Activated naive CD4-positive, alpha-beta T cell treated with anti-CD3 and anti-CD28 coated beads for 36 hours (primary cell): ENCODE measurements around the gene RELN. TPM values are rescaled to one million over a fixed set of nuclear protein-coding genes. Genes with fewer than 3 reads are reported as not detected.
"Not testable (repeated sequence)": the region's sequence is repeated elsewhere in the genome, so short reads cannot be mapped to it uniquely, and the experiment has no call there.

Experiments
- CTCF ChIA-PET: fragments of 350-600 bp; sonication (Branson Sonifier 250); formaldehyde crosslinking; loops from one replicate; lab custom pipeline; 2021; ENCODE audit warnings: antibody characterized with exemption; lab: Charles Lee
- DNase-seq: peaks from one replicate; pipeline ENCODE4 v3.0.0-alpha.2; 2020
- H3K27ac Mint-ChIP-seq: one replicate; pipeline ENCODE4 v1.8.0; 2021; ENCODE audit warnings: mild to moderate bottlenecking, mixed read lengths
- H3K27me3 Mint-ChIP-seq: one replicate; pipeline ENCODE4 v1.8.0; 2021; ENCODE audit warnings: low read depth, mixed read lengths
- H3K36me3 Mint-ChIP-seq: one replicate; pipeline ENCODE4 v1.8.0; 2021; ENCODE audit warnings: low read depth, mixed read lengths
- H3K4me1 Mint-ChIP-seq: one replicate; pipeline ENCODE4 v1.8.0; 2021; ENCODE audit warnings: low read depth, mixed read lengths
- H3K4me3 Mint-ChIP-seq: one replicate; pipeline ENCODE4 v1.8.0; 2021; ENCODE audit warnings: mild to moderate bottlenecking, moderate library complexity, mixed read lengths
- H3K9me3 Mint-ChIP-seq: one replicate; pipeline ENCODE4 v1.8.0; 2021; ENCODE audit warnings: mixed read lengths
- intact Hi-C: fragments of 100-400 bp; cut with micrococcal nuclease; formaldehyde crosslinking; loops from one replicate; pipeline ENCODE4 v1.15.1; 2023
- total RNA-seq, 2 experiments: library from RNA; stranded (reverse); gene quantifications; one replicate each; pipeline ENCODE4 v1.2.3, GENCODE V29; 2021

RELN gene
- total RNA-seq, 2 experiments from 2014 or later: not detected

- CTCF ChIA-PET: no interaction called here
- DNase-seq: no peak
- H3K9me3 Mint-ChIP-seq: no peaks in the 10 kb centered on the region
- peaks cover 2% of the 10 kb centered on the region for H3K27me3 Mint-ChIP-seq
- H3K27ac Mint-ChIP-seq: no peak overlapping the region
- intact Hi-C loops: no loop called here
- H3K4me1 Mint-ChIP-seq: no peaks in the 10 kb centered on the region
- no peak overlapping the region for H3K4me3 Mint-ChIP-seq
- no peaks in the 10 kb centered on the region for H3K36me3 Mint-ChIP-seq
Observed at GRCh38 chr7:103833401-103833800, 156.1 kb downstream of the RELN start.

DNA sequence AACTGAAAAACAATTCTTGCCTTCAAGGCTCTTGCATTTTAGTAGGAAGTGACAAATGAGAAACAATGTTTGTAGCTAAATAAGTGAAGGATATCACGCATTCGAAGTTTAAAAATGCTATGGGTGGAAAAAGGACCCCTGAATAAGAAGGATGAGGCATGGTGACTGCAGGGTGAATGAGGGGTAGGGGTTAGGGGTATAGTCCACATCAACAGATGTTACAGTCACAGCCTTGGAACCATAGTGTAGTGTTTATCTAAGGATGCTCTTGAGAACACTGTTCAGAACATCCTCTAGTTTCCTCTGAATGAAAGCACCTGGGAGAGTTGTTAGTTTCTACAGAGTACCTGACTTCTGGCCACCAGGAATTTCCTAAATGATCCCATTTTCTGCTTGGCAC, 157.0 kb downstream of the RELN start:
- H3K27ac Mint-ChIP-seq: no peak overlapping the region
- H3K4me3 Mint-ChIP-seq: no peak overlapping the region
- no peaks in the 10 kb centered on the region for H3K36me3 Mint-ChIP-seq
- H3K4me1 Mint-ChIP-seq: no peaks in the 10 kb centered on the region
- no peak for DNase-seq
- CTCF ChIA-PET: no interaction called here
- H3K27me3 Mint-ChIP-seq: peaks cover 6% of the 10 kb centered on the region
- intact Hi-C loops: no loop called here
- H3K9me3 Mint-ChIP-seq: no peaks in the 10 kb centered on the region

GRCh38 chr7:103824251-103824650, 165.2 kb downstream of the RELN start:
- Mint-ChIP-seq H3K36me3 (no peaks in the 10 kb centered on the region), H3K4me3 (no peak overlapping the region), H3K9me3 (no peaks in the 10 kb centered on the region), H3K27me3 (peaks cover 6% of the 10 kb centered on the region), H3K4me1 (no peaks in the 10 kb centered on the region), H3K27ac (no peak overlapping the region)
- intact Hi-C loops: no loop called here
- no peak for DNase-seq
- CTCF ChIA-PET: no interaction called here

DNA sequence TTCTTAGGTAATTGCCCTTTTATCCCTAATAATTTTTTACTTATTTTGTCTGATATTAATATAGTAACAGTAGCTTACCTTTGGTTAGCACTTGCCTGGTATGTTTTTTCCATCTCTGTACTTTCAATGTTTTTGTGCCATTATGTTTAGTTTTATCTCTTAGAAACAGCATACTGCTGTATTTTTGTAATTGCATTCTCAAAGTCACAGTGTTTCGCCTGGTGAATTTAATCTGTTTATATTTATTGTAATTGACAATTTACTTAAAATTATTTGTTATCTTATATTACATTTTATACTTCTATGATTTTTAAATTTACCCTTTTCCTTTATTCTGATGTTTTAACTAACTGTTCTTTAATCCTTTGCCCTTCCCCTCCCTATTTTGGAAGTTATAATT, 166.4 kb downstream of the RELN start:
- intact Hi-C loops: no loop called here
- Mint-ChIP-seq H3K27me3 (peaks cover 3% of the 10 kb centered on the region), H3K36me3 (no peaks in the 10 kb centered on the region), H3K27ac (no peak overlapping the region), H3K4me3 (no peak overlapping the region), H3K9me3 (no peaks in the 10 kb centered on the region), H3K4me1 (no peaks in the 10 kb centered on the region)
- no peak for DNase-seq
- CTCF ChIA-PET: no interaction called here

DNA sequence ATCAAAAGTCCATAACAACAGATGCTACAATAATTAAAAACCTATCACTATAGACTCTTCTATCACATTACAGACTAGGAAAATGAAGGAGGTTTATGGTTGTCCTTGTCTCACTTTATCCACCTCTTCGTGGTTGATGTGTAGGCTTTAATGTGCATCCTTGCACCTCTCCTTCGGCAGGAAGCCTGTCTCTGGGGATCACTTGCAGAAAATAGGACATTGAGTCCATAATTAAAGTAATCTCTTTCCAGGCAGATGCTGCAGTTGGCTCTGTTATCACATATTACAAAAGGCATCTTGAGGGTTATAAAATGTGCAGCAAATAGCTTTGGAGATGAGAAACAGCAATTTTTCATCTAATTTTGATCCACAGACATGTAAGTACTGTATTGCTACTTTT, 168.4 kb downstream of the RELN start:
- H3K4me3 Mint-ChIP-seq: no peak overlapping the region
- no peak for DNase-seq
- no peak overlapping the region for H3K27ac Mint-ChIP-seq
- no peaks in the 10 kb centered on the region for H3K36me3 Mint-ChIP-seq
- peaks cover 3% of the 10 kb centered on the region for H3K27me3 Mint-ChIP-seq
- no peaks in the 10 kb centered on the region for H3K9me3 Mint-ChIP-seq
- CTCF ChIA-PET: no interaction called here
- no peaks in the 10 kb centered on the region for H3K4me1 Mint-ChIP-seq
- intact Hi-C loops: no loop called here

DNA sequence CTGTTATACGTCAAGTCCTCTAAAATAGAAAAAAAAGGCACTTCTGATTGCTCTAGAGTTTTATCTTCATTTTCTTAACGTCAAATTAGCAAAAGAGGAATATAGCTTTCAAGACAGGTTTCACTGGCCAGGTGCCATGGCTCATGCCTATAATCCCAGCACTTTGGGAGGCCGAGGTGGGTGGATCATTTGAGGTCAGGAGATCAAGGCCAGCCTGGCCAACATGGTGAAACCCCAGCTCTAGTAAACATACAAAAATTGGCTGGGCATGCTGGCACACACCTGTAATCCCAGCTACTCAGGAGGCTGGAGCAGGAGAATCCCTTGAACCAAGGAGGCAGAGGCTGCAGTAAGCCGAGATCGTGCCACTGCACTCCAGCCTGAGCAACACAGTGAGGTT, 173.5 kb downstream of the RELN start:
- H3K27me3 Mint-ChIP-seq, H3K9me3 Mint-ChIP-seq, H3K36me3 Mint-ChIP-seq, H3K4me3 Mint-ChIP-seq, DNase-seq, CTCF ChIA-PET, H3K27ac Mint-ChIP-seq, intact Hi-C loops: not testable (repeated sequence)
- H3K4me1 Mint-ChIP-seq: peaks cover 20% of the 10 kb centered on the region

GRCh38 chr7:103813970-103814369, 175.5 kb downstream of the RELN start:
- H3K9me3 Mint-ChIP-seq: no peaks in the 10 kb centered on the region
- intact Hi-C loops: no loop called here
- no peak overlapping the region for H3K27ac Mint-ChIP-seq
- peaks cover 33% of the 10 kb centered on the region for H3K4me1 Mint-ChIP-seq
- peaks cover 3% of the 10 kb centered on the region for H3K27me3 Mint-ChIP-seq
- H3K4me3 Mint-ChIP-seq: no peak overlapping the region
- no peak for DNase-seq
- H3K36me3 Mint-ChIP-seq: no peaks in the 10 kb centered on the region
- CTCF ChIA-PET: interaction anchor here (0.7 kb wide), 1 partner anchor 475 kb away, joined by 3 read pairs; no protein-coding TSS in a partner anchor

DNA sequence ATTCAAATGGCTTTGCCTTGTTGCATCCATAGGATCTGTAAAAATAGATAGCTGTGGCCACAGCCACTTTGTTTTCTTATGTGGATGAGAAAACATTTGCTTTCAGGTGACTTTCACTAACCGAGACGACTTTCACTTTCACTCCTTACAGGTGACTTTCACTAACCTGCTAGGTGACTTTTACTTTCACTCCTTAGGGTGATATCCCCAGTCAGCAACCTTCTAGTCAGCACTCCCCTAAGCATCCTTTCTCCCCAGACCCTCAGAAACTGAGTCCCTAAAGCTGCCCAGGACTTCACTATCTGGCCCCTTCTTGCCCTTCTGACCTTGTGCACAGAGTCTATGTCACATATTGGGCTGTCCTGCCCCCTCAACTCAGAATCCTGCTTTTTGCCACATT, 177.5 kb downstream of the RELN start:
- Mint-ChIP-seq H3K4me1 (peaks cover 33% of the 10 kb centered on the region), H3K27me3 (peaks cover 3% of the 10 kb centered on the region), H3K9me3 (no peaks in the 10 kb centered on the region), H3K27ac (no peak overlapping the region), H3K36me3 (no peaks in the 10 kb centered on the region), H3K4me3 (no peak overlapping the region)
- peak; percentile 16 for DNase-seq
- intact Hi-C loops: no loop called here
- CTCF ChIA-PET: no interaction called here

GRCh38 chr7:103811290-103811689, 178.2 kb downstream of the RELN start:
- intact Hi-C loops: no loop called here
- H3K36me3 Mint-ChIP-seq: no peaks in the 10 kb centered on the region
- DNase-seq: no peak
- no peaks in the 10 kb centered on the region for H3K9me3 Mint-ChIP-seq
- no peak overlapping the region for H3K4me3 Mint-ChIP-seq
- CTCF ChIA-PET: no interaction called here
- no peaks in the 10 kb centered on the region for H3K27me3 Mint-ChIP-seq
- H3K4me1 Mint-ChIP-seq: peaks cover 33% of the 10 kb centered on the region
- H3K27ac Mint-ChIP-seq: no peak overlapping the region

DNA sequence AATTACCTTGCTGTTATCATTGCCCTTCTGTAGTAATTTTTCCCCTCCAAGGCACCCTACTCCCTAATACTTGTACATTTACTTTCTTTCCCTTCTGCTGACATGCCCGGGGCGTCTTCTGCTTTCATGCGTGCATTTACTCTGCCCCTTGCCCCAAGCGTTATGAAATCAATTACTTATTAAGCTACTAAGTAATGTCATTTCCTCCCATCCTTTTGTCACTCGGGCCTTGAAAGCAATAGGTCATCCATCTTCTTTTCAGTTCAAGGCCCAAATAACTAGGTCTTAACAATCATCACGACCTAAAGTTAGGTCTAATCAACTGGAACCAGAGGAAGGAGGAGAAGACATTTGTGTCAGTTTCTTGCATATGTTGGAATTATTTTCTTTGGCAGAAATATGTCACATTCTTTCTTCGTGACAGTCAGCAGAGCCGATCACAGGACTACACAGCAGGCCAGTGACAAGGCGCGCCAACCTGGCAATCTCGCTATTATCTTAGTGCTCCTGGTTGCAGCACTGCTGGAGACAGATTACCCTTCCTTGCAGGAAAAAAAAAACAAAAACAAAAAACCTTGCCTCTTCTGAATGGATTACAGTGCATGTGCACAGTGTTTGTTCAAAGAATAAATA, 179.2 kb downstream of the RELN start:
- CTCF ChIA-PET: no interaction called here
- Mint-ChIP-seq H3K27ac (no peak overlapping the region), H3K9me3 (no peaks in the 10 kb centered on the region), H3K4me1 (peaks cover 33% of the 10 kb centered on the region), H3K4me3 (no peak overlapping the region), H3K36me3 (no peaks in the 10 kb centered on the region), H3K27me3 (no peaks in the 10 kb centered on the region)
- no peak for DNase-seq
- intact Hi-C loops: no loop called here

- H3K4me1 Mint-ChIP-seq: peaks cover 33% of the 10 kb centered on the region
- H3K4me3 Mint-ChIP-seq: no peak overlapping the region
- H3K9me3 Mint-ChIP-seq: no peaks in the 10 kb centered on the region
- no peaks in the 10 kb centered on the region for H3K36me3 Mint-ChIP-seq
- no peaks in the 10 kb centered on the region for H3K27me3 Mint-ChIP-seq
- CTCF ChIA-PET: no interaction called here
- no peak overlapping the region for H3K27ac Mint-ChIP-seq
- intact Hi-C loops: no loop called here
- DNase-seq: no peak
Observed at GRCh38 chr7:103809229-103809994, 180.0 kb downstream of the RELN start.

GRCh38 chr7:103805346-103805745, 184.1 kb downstream of the RELN start:
- H3K27ac Mint-ChIP-seq: no peak overlapping the region
- DNase-seq: no peak
- no peaks in the 10 kb centered on the region for H3K27me3 Mint-ChIP-seq
- intact Hi-C loops: no loop called here
- H3K4me1 Mint-ChIP-seq: peaks cover 13% of the 10 kb centered on the region
- CTCF ChIA-PET: no interaction called here
- no peaks in the 10 kb centered on the region for H3K36me3 Mint-ChIP-seq
- H3K4me3 Mint-ChIP-seq: no peak overlapping the region
- no peaks in the 10 kb centered on the region for H3K9me3 Mint-ChIP-seq

DNA sequence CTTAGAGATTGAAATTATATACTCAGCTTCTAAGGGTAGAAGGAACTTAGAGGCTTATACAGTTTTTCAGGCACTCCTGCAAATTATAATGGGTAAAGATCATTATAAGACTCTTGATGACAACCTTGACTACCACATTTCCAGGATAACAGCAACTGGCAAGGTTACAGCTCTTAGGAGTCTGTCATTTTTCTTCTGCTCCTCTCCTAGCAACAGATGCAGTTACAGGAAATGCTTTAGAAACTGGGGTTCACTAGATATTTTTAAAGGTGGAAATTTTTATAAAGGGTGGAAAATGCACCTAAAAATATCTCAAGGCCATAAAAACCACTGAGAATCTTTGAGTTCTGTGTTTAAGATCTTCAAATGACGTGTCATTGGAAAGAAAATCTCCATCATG, 185.8 kb downstream of the RELN start:
- CTCF ChIA-PET: no interaction called here
- Mint-ChIP-seq H3K27ac (no peak overlapping the region), H3K4me1 (no peaks in the 10 kb centered on the region), H3K36me3 (no peaks in the 10 kb centered on the region), H3K4me3 (no peak overlapping the region), H3K9me3 (no peaks in the 10 kb centered on the region), H3K27me3 (no peaks in the 10 kb centered on the region)
- no peak for DNase-seq
- intact Hi-C loops: no loop called here
